ENCODE measurements around the gene HPCAL1. TPM values are rescaled to one million over a fixed set of nuclear protein-coding genes. Genes with fewer than 3 reads are reported as not detected.

Gene HPCAL1
- total RNA-seq, 1 donor from 2014 or later: 15.9 TPM

DNA sequence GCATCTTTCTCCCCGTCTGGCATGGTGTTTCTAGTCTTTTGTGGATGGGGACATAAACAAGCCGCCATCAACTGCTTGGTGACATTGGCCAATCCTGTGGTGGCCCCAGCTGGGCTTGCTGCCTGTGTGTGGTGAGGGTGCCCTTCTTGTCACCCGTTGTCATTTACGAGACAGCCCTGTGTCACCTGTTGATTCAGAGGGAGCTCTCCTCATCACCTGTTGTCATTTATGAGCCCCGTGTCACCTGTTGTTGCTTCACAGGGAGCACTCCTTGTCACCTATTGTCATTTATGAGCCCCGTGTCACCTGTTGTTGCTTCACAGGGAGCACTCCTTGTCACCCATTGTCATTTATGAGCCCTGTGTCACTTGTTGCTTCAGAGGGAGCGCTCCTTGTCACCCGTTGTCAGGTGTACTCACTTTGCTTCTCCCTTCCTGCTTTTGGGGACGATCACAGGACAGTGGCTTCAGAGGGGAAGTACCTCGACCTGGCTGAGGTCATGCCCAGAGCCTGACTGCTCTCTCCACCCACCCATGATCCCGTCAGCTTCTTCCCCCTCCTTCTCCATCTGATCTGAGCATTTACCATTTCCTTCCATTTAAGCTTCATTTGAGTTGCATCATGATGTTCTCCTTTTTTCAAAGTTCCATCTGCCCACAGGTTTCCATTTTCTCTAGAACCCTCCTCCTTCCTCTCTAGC lies 29.1 kb downstream of the HPCAL1 start:
- Mint-ChIP-seq H3K4me3 (peak overlapping the region; percentile 79), H3K27me3 (no peaks in the 10 kb centered on the region), H3K9me3 (no peaks in the 10 kb centered on the region), H3K27ac (peak overlapping the region; percentile 65), H3K4me1 (peaks cover 64% of the 10 kb centered on the region), H3K36me3 (ENCODE audit: low read depth) (peaks cover 9% of the 10 kb centered on the region)
- intact Hi-C loops (cut with micrococcal nuclease): loop anchor here (1.0 to 2.0 kb wide), 4 partner anchors 29 to 77 kb away; no protein-coding TSS in a partner anchor
- ATAC-seq (ENCODE audit: low read depth): peak; percentile 68
- ChIA-PET CTCF (interaction anchor here (0.7 to 2.8 kb wide), 3 partner anchors 25 to 77 kb away, joined by 3 to 20 read pairs (median 3); no protein-coding TSS in a partner anchor), POLR2A (interaction anchor here (0.6 to 3.4 kb wide), 10 partner anchors 10 to 78 kb away, joined by 3 to 15 read pairs (median 4); partner anchors contain the start of gene HPCAL1)
- DNase-seq: no peak
- TF ChIP-seq, protein P1, sequence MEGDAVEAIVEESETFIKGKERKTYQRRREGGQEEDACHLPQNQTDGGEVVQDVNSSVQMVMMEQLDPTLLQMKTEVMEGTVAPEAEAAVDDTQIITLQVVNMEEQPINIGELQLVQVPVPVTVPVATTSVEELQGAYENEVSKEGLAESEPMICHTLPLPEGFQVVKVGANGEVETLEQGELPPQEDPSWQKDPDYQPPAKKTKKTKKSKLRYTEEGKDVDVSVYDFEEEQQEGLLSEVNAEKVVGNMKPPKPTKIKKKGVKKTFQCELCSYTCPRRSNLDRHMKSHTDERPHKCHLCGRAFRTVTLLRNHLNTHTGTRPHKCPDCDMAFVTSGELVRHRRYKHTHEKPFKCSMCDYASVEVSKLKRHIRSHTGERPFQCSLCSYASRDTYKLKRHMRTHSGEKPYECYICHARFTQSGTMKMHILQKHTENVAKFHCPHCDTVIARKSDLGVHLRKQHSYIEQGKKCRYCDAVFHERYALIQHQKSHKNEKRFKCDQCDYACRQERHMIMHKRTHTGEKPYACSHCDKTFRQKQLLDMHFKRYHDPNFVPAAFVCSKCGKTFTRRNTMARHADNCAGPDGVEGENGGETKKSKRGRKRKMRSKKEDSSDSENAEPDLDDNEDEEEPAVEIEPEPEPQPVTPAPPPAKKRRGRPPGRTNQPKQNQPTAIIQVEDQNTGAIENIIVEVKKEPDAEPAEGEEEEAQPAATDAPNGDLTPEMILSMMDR (IDR thresholded peaks at IDR 0.05): no peak

DNA sequence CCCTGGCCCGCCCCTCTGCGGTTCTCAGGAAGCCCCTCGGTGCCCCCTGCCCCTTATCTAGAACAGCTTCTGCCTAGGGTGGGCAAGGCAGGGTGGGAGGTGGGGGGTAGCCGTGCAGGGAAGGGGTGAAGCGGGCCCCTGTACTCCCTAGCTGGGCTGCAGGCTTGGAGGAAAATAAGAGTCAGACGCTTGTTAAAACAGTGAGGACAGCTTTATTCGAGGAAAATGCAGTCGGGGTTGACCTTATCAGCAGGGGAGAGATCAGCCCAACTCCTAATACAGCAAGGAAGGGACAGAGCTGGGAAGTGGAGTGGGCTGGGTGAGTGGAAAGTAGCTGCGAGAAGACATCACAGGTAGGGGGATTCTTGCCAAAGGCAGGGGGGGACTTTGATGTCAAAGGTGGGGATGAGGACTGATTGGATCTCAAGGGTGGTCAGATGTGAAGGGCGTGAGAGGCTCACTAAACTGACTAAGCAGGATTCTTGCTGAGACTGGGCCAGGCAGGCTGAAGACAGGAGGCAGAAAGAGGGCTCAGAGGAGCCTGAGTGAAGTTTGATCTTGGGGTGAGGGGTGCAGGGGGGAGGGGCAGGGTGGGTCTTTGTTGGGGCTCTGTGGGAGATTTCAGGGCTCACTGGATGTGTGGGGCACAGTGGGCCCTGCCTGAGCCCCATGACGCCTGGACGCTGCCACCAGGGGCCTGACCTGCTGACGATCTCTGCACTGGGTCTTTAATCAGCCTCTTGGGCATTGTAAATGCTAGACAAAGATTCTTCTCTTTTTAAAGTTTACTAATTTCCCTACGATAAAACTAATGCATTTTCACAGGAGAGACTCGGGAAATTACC lies 29.9 kb downstream of the HPCAL1 start:
- Mint-ChIP-seq H3K27me3 (no peaks in the 10 kb centered on the region), H3K27ac (peak overlapping the region; percentile 77), H3K4me3 (peak overlapping the region; percentile 79), H3K4me1 (peaks cover 59% of the 10 kb centered on the region), H3K9me3 (no peaks in the 10 kb centered on the region), H3K36me3 (ENCODE audit: low read depth) (peaks cover 10% of the 10 kb centered on the region)
- ChIA-PET POLR2A (interaction anchor here (0.6 to 3.4 kb wide), 10 partner anchors 11 to 77 kb away, joined by 3 to 15 read pairs (median 4); partner anchors contain the start of gene HPCAL1), CTCF (interaction anchor here (0.7 to 2.8 kb wide), 2 partner anchors 26 to 76 kb away, joined by 3 to 20 read pairs; no protein-coding TSS in a partner anchor)
- no peak for DNase-seq
- intact Hi-C loops (cut with micrococcal nuclease): loop anchor here (2.0 kb wide), 2 partner anchors 42 to 50 kb away; no protein-coding TSS in a partner anchor
- ATAC-seq (ENCODE audit: low read depth): no peak
- TF ChIP-seq, protein P1 (IDR thresholded peaks at IDR 0.05): no peak

DNA sequence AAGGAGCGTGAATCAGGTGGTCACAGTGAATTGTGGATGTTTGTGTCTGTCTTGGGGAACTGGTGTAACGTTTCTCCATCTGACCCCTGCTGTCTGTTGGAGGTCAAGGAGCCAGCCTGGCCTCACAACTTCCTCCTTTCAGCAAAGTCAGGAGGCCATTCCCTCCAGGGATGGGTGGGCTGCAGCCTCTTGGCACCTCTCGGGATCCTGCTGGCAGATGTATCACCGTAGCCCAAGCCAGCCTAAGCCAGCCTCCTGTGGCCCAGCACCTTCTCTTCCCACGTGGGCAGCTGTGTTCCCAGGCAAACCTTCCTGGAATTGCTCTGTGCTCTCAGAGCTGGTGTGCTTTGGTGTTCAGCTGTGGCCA lies 30.5 kb downstream of the HPCAL1 start:
- H3K36me3 Mint-ChIP-seq (ENCODE audit: low read depth): peaks cover 15% of the 10 kb centered on the region
- peaks cover 56% of the 10 kb centered on the region for H3K4me1 Mint-ChIP-seq
- intact Hi-C loops (cut with micrococcal nuclease): loop anchor here (2.0 kb wide), 2 partner anchors 42 to 50 kb away; no protein-coding TSS in a partner anchor
- TF ChIP-seq, protein P1 (IDR thresholded peaks at IDR 0.05): no peak
- ChIA-PET POLR2A (interaction anchor here (2.1 kb wide), 1 partner anchor 31 kb away, joined by 8 read pairs; the partner anchor contains the start of gene HPCAL1), CTCF (no interaction called here)
- peak overlapping the region; percentile 66 for H3K27ac Mint-ChIP-seq
- H3K4me3 Mint-ChIP-seq: no peak overlapping the region
- no peak for DNase-seq
- no peaks in the 10 kb centered on the region for H3K9me3 Mint-ChIP-seq
- no peaks in the 10 kb centered on the region for H3K27me3 Mint-ChIP-seq
- no peak for ATAC-seq (ENCODE audit: low read depth)

DNA sequence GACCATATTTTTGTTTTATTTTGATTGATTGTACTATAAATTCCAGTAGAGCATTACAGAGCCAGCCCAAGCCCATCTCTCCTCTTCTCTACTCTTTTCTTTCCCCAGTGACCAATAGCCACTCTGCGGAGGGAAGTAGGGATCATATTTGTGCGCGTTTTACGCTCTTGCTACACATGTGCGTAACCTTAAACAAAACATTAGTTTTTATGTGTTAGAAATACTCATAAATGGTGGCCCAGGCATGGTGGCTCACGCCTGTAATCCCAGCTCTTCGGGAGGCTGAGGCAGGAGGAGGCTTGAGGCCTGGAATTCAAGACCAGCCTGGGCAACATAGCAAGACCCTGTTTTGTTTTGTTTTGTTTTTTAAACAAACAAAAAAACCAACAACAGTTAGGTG lies 31.3 kb downstream of the HPCAL1 start:
- POLR2A ChIA-PET: interaction anchor here (0.6 kb wide), 2 partner anchors 8 to 30 kb away, joined by 3 read pairs; no protein-coding TSS in a partner anchor
- CTCF ChIA-PET: no interaction called here
- Mint-ChIP-seq H3K27ac (no peak overlapping the region), H3K4me3 (no peak overlapping the region), H3K27me3 (no peaks in the 10 kb centered on the region), H3K4me1 (peaks cover 49% of the 10 kb centered on the region), H3K9me3 (no peaks in the 10 kb centered on the region), H3K36me3 (ENCODE audit: low read depth) (peaks cover 19% of the 10 kb centered on the region)
- ATAC-seq (ENCODE audit: low read depth) (no peak), DNase-seq (no peak)
- intact Hi-C loops (cut with micrococcal nuclease): loop anchor here (2.0 kb wide), 2 partner anchors 41 to 49 kb away; no protein-coding TSS in a partner anchor
- TF ChIP-seq, protein P1 (IDR thresholded peaks at IDR 0.05): no peak

All from activated B cell treated with CpG ODN at 0.5 μM for 24 hours (primary cell).